ENCODE measurements around the gene HLCS.
A peak's percentile ranks its signal among the peaks of the same experiment; 100 is the strongest.

Gene HLCS

GRCh38 chr21:36879827-36880226, 86.6 kb downstream of the HLCS start:
- peaks cover 11 to 15% of the 10 kb centered on the region in 2 donors for H3K9me3 Mint-ChIP-seq
- no peaks in the 10 kb centered on the region for H3K4me1 Mint-ChIP-seq
- DNase-seq (no peak), ATAC-seq (replicated peaks) (no peak)
- no peak overlapping the region for H3K27ac Mint-ChIP-seq
- no peak overlapping the region for H3K4me3 Mint-ChIP-seq
- no peaks in the 10 kb centered on the region for H3K27me3 Mint-ChIP-seq
- H3K36me3 Mint-ChIP-seq = peaks cover 44 to 56% of the 10 kb centered on the region in 2 donors

GRCh38 chr21:36877741-36878140, 88.7 kb downstream of the HLCS start:
- Mint-ChIP-seq H3K4me3 (no peak overlapping the region), H3K27me3 (no peaks in the 10 kb centered on the region), H3K9me3 (peaks cover 1 to 3% of the 10 kb centered on the region in 2 donors), H3K4me1 (no peaks in the 10 kb centered on the region), H3K27ac (no peak overlapping the region), H3K36me3 (peaks cover 25 to 39% of the 10 kb centered on the region in 2 donors)
- DNase-seq (no peak), ATAC-seq (replicated peaks) (no peak)

- no peaks in the 10 kb centered on the region for H3K4me1 Mint-ChIP-seq
- ATAC-seq (replicated peaks) (no peak), DNase-seq (no peak)
- no peaks in the 10 kb centered on the region for H3K9me3 Mint-ChIP-seq
- peaks cover 13 to 22% of the 10 kb centered on the region in 2 donors for H3K36me3 Mint-ChIP-seq
- no peak overlapping the region for H3K4me3 Mint-ChIP-seq
- no peaks in the 10 kb centered on the region for H3K27me3 Mint-ChIP-seq
- no peak overlapping the region for H3K27ac Mint-ChIP-seq
Measured at GRCh38 chr21:36874665-36875064, 91.8 kb downstream of the HLCS start.

- Mint-ChIP-seq H3K27me3 (no peaks in the 10 kb centered on the region), H3K4me3 (no peak overlapping the region), H3K27ac (no peak overlapping the region), H3K36me3 (peaks cover 20 to 25% of the 10 kb centered on the region in 2 donors), H3K4me1 (no peaks in the 10 kb centered on the region), H3K9me3 (no peaks in the 10 kb centered on the region)
- no peak for DNase-seq
- no peak for ATAC-seq (replicated peaks)
Measured at GRCh38 chr21:36873513-36873912, 93.0 kb downstream of the HLCS start.

- H3K9me3 Mint-ChIP-seq = no peaks in the 10 kb centered on the region
- H3K4me1 Mint-ChIP-seq = peaks cover 10 to 21% of the 10 kb centered on the region in 2 donors
- no peak overlapping the region for H3K4me3 Mint-ChIP-seq
- H3K36me3 Mint-ChIP-seq = peaks cover 14 to 16% of the 10 kb centered on the region in 2 donors
- no peak overlapping the region for H3K27ac Mint-ChIP-seq
- ATAC-seq (replicated peaks) (no peak), DNase-seq (no peak)
- no peaks in the 10 kb centered on the region for H3K27me3 Mint-ChIP-seq
Measured at GRCh38 chr21:36867291-36867905, 99.1 kb downstream of the HLCS start.

GRCh38 chr21:36866419-36866818, 100.0 kb downstream of the HLCS start:
- H3K9me3 Mint-ChIP-seq = peaks cover 0 to 2% of the 10 kb centered on the region in 2 donors
- H3K4me1 Mint-ChIP-seq = peaks cover 10 to 21% of the 10 kb centered on the region in 2 donors
- H3K36me3 Mint-ChIP-seq = peaks cover 20 to 23% of the 10 kb centered on the region in 2 donors
- ATAC-seq (replicated peaks) (no peak), DNase-seq (no peak)
- no peaks in the 10 kb centered on the region for H3K27me3 Mint-ChIP-seq
- H3K27ac Mint-ChIP-seq = no peak overlapping the region
- no peak overlapping the region for H3K4me3 Mint-ChIP-seq

- H3K4me1 Mint-ChIP-seq = peaks cover 13 to 25% of the 10 kb centered on the region in 2 donors
- DNase-seq = no peak
- peaks cover 20 to 23% of the 10 kb centered on the region in 2 donors for H3K36me3 Mint-ChIP-seq
- H3K27ac Mint-ChIP-seq = no peak overlapping the region
- no peaks in the 10 kb centered on the region for H3K27me3 Mint-ChIP-seq
- peaks cover 0 to 3% of the 10 kb centered on the region in 2 donors for H3K9me3 Mint-ChIP-seq
- no peak overlapping the region for H3K4me3 Mint-ChIP-seq
- ATAC-seq (replicated peaks) = no peak
Measured at GRCh38 chr21:36864974-36865373, 101.5 kb downstream of the HLCS start.

GRCh38 chr21:36863260-36863659, 103.2 kb downstream of the HLCS start:
- H3K4me1 Mint-ChIP-seq = peaks cover 13 to 29% of the 10 kb centered on the region in 2 donors
- no peak overlapping the region for H3K27ac Mint-ChIP-seq
- no peak for DNase-seq
- H3K27me3 Mint-ChIP-seq = no peaks in the 10 kb centered on the region
- peaks cover 17% of the 10 kb centered on the region in 2 donors for H3K36me3 Mint-ChIP-seq
- H3K4me3 Mint-ChIP-seq = no peak overlapping the region
- peaks cover 0 to 3% of the 10 kb centered on the region in 2 donors for H3K9me3 Mint-ChIP-seq
- ATAC-seq (replicated peaks) = no peak

GRCh38 chr21:36861595-36862323, 104.7 kb downstream of the HLCS start:
- ATAC-seq (replicated peaks) (no peak), DNase-seq (no peak)
- H3K27ac Mint-ChIP-seq = no peak overlapping the region
- H3K4me1 Mint-ChIP-seq = peaks cover 5 to 20% of the 10 kb centered on the region in 2 donors
- no peak overlapping the region for H3K4me3 Mint-ChIP-seq
- peaks cover 14 to 15% of the 10 kb centered on the region in 2 donors for H3K36me3 Mint-ChIP-seq
- no peaks in the 10 kb centered on the region for H3K27me3 Mint-ChIP-seq
- peaks cover 0 to 3% of the 10 kb centered on the region in 2 donors for H3K9me3 Mint-ChIP-seq

GRCh38 chr21:36860736-36861594, 105.5 kb downstream of the HLCS start:
- peaks cover 0 to 3% of the 10 kb centered on the region in 2 donors for H3K9me3 Mint-ChIP-seq
- H3K27ac Mint-ChIP-seq = no peak overlapping the region
- no peaks in the 10 kb centered on the region for H3K27me3 Mint-ChIP-seq
- no peak for DNase-seq
- H3K4me1 Mint-ChIP-seq = peaks cover 4 to 17% of the 10 kb centered on the region in 2 donors
- ATAC-seq (replicated peaks) = no peak
- peaks cover 14 to 15% of the 10 kb centered on the region in 2 donors for H3K36me3 Mint-ChIP-seq
- H3K4me3 Mint-ChIP-seq = no peak overlapping the region

- peaks cover 4 to 17% of the 10 kb centered on the region in 2 donors for H3K4me1 Mint-ChIP-seq
- no peaks in the 10 kb centered on the region for H3K27me3 Mint-ChIP-seq
- DNase-seq (no peak), ATAC-seq (replicated peaks) (peak; percentile 71 to 84)
- no peak overlapping the region for H3K27ac Mint-ChIP-seq
- H3K4me3 Mint-ChIP-seq = no peak overlapping the region
- peaks cover 0 to 3% of the 10 kb centered on the region in 2 donors for H3K9me3 Mint-ChIP-seq
- peaks cover 14 to 15% of the 10 kb centered on the region in 2 donors for H3K36me3 Mint-ChIP-seq
Measured at GRCh38 chr21:36859744-36860501, 106.5 kb downstream of the HLCS start.

- DNase-seq (no peak), ATAC-seq (replicated peaks) (no peak)
- Mint-ChIP-seq H3K36me3 (peaks cover 14 to 15% of the 10 kb centered on the region in 2 donors), H3K4me1 (peaks cover 4 to 16% of the 10 kb centered on the region in 2 donors), H3K27me3 (no peaks in the 10 kb centered on the region), H3K9me3 (peaks cover 0 to 3% of the 10 kb centered on the region in 2 donors), H3K27ac (no peak overlapping the region), H3K4me3 (no peak overlapping the region)
Measured at GRCh38 chr21:36858320-36858957, 108.0 kb downstream of the HLCS start.

- no peak overlapping the region for H3K27ac Mint-ChIP-seq
- peaks cover 0 to under 1% of the 10 kb centered on the region in 2 donors for H3K36me3 Mint-ChIP-seq
- no peaks in the 10 kb centered on the region for H3K27me3 Mint-ChIP-seq
- no peak for DNase-seq
- peaks cover 0 to 1% of the 10 kb centered on the region in 2 donors for H3K9me3 Mint-ChIP-seq
- H3K4me3 Mint-ChIP-seq = no peak overlapping the region
- peaks cover 7 to 10% of the 10 kb centered on the region in 2 donors for H3K4me1 Mint-ChIP-seq
- no peak for ATAC-seq (replicated peaks)
Measured at GRCh38 chr21:36856643-36857042, 109.8 kb downstream of the HLCS start.
